HepG2 (cell line): ENCODE results near the gene SHMT1. TPM values are rescaled to one million over a fixed set of nuclear protein-coding genes. Genes with fewer than 3 reads are reported as not detected.

Experiments
- BORCS8-MEF2B ChIP-seq: sonication (generic); formaldehyde crosslinking; IDR thresholded peaks from 2 replicates; pipeline ENCODE4 v1.8.0; 2022; ENCODE audit warnings: mild to moderate bottlenecking, missing genetic modification reagents
- CEBPB ChIP-seq: IDR thresholded peaks from 2 replicates; pipeline ENCODE4 v1.6.1; 2011; ENCODE audit warnings: low read depth, low read length, improper control_type of control experiment, borderline replicate concordance
- CHCHD3 ChIP-seq: sonication (generic); formaldehyde crosslinking; IDR thresholded peaks from 2 replicates; pipeline ENCODE4 v1.8.0; 2022; ENCODE audit warnings: mild to moderate bottlenecking, missing genetic modification reagents, moderate library complexity
- EEA1 ChIP-seq: sonication (generic); formaldehyde crosslinking; IDR thresholded peaks from 2 replicates; pipeline ENCODE4 v1.5.1; 2020; ENCODE audit warnings: mild to moderate bottlenecking, missing genetic modification reagents, borderline replicate concordance
- HIC2 ChIP-seq: sonication (generic); formaldehyde crosslinking; IDR thresholded peaks from 2 replicates; pipeline ENCODE4 v1.9.0; 2022; ENCODE audit warnings: low read depth, missing genetic modification reagents
- HINFP ChIP-seq: sonication (generic); formaldehyde crosslinking; IDR thresholded peaks from 2 replicates; pipeline ENCODE4 v1.4.0; 2020; ENCODE audit warnings: low read depth, mild to moderate bottlenecking, missing genetic modification reagents
- HOXA7 ChIP-seq: sonication (generic); formaldehyde crosslinking; IDR thresholded peaks from 2 replicates; pipeline ENCODE4 v1.8.1; 2022; ENCODE audit warnings: mild to moderate bottlenecking, missing genetic modification reagents, moderate library complexity
- KMT2A ChIP-seq: sonication (generic); formaldehyde crosslinking; IDR thresholded peaks from 2 replicates; pipeline ENCODE4 v1.4.0; 2020; ENCODE audit warnings: missing genetic modification reagents
- NKX3-1 ChIP-seq: sonication (generic); formaldehyde crosslinking; IDR thresholded peaks from 2 replicates; pipeline ENCODE4 v1.5.0; 2020; ENCODE audit warnings: missing genetic modification reagents
- PRMT3 ChIP-seq: sonication (generic); formaldehyde crosslinking; IDR thresholded peaks from 2 replicates; pipeline ENCODE4 v1.8.1; 2022; ENCODE audit warnings: low read depth, mild to moderate bottlenecking, moderate library complexity, missing genetic modification reagents, borderline replicate concordance
- RFX3 ChIP-seq: IDR thresholded peaks from 2 replicates; pipeline ENCODE4 v1.6.1; 2016; ENCODE audit warnings: missing biosample characterization, missing genetic modification reagents
- TBX3 ChIP-seq: fragments of 450-650 bp; IDR thresholded peaks from 2 replicates; pipeline ENCODE4 v1.6.1; 2017; ENCODE audit warnings: antibody characterized with exemption, mild to moderate bottlenecking, inconsistent platforms, borderline replicate concordance
- ZBTB34 ChIP-seq: sonication (generic); formaldehyde crosslinking; IDR thresholded peaks from 2 replicates; pipeline ENCODE4 v1.8.0; 2022; ENCODE audit warnings: mild to moderate bottlenecking, missing genetic modification reagents
- ZFP36L2 ChIP-seq: sonication (generic); formaldehyde crosslinking; IDR thresholded peaks from 2 replicates; pipeline ENCODE4 v1.4.0; 2020; ENCODE audit warnings: missing genetic modification reagents
- ZNF550 ChIP-seq: sonication (generic); formaldehyde crosslinking; IDR thresholded peaks from 2 replicates; pipeline ENCODE4 v1.4.0; 2020; ENCODE audit warnings: mild to moderate bottlenecking, missing genetic modification reagents, borderline replicate concordance
- ZNF652 ChIP-seq: IDR thresholded peaks from 2 replicates; pipeline ENCODE4 v1.6.1; 2016; ENCODE audit warnings: low read depth, borderline replicate concordance
- ZNF766 ChIP-seq: sonication (generic); formaldehyde crosslinking; IDR thresholded peaks from 2 replicates; pipeline ENCODE4 v1.5.0; 2020; ENCODE audit warnings: missing genetic modification reagents, borderline replicate concordance
- ZNF770 ChIP-seq: sonication (generic); formaldehyde crosslinking; IDR thresholded peaks from 2 replicates; pipeline ENCODE4 v1.5.0; 2020; ENCODE audit warnings: mild to moderate bottlenecking, missing genetic modification reagents
- ZSCAN9 ChIP-seq: IDR thresholded peaks from 2 replicates; pipeline ENCODE4 v1.6.1; 2016; ENCODE audit warnings: borderline replicate concordance
- ZUFSP ChIP-seq: sonication (generic); formaldehyde crosslinking; IDR thresholded peaks from 2 replicates; pipeline ENCODE4 v1.9.0; 2021; ENCODE audit warnings: missing genetic modification reagents, mild to moderate bottlenecking, borderline replicate concordance
- polyA plus RNA-seq, 8 experiments: library from polyadenylated mRNA; depleted of rRNA in 3 of 8; stranded (reverse) in 7 of 8; unstranded in 1 of 8; fragments of >200 nt; fragmentation: Illumina TruSeq in 4 of 8; extraction: Trizol in 4 of 8; gene quantifications; 2 replicates each; pipeline versions ENCODE4 v1.2.1 to v1.2.3, GENCODE V29; 2011 to 2016; ENCODE audit warnings: low read depth in 4 of 8, missing spikeins in 1 of 8, mixed read lengths in 1 of 8; ENCODE audit not compliant: insufficient read depth in 1 of 8
- total RNA-seq, 5 experiments: library from RNA; depleted of rRNA; stranded (reverse); fragments of >200 nt; fragmentation: Illumina TruSeq; extraction: Trizol; gene quantifications; 2 replicates each; pipeline ENCODE4 v1.2.3, GENCODE V29; 2016; ENCODE audit warnings: low read depth in 1 of 5

The SHMT1 gene
- total and polyA plus RNA-seq, 2 of the 13 experiments (the other 11 are each of a cell fraction or from before 2014, with no cell fraction given): 21.3 to 48.8 TPM

- TF ChIP-seq ZNF770 (0 out of 2 replicates have a peak, but pooled peaks have one; percentile 28), NKX3-1 (CRISPR knock-in tag) (0 out of 2 replicates have a peak, but pooled peaks have one; percentile 3), ZFP36L2 (CRISPR knock-in tag) (no peak), HINFP (CRISPR knock-in tag) (peak; percentile 69; the same call in 1 of the 2 replicates), TBX3 (peak; percentile 70; the same call in 1 of the 2 replicates), ZNF652 (no peak; the same call in 1 of the 2 replicates), KMT2A (CRISPR knock-in tag) (peak; percentile 85; the same call in 1 of the 2 replicates), CHCHD3 (0 out of 2 replicates have a peak, but pooled peaks have one; percentile 3), HIC2 (CRISPR knock-in tag) (peak; percentile 30; the same call in 1 of the 2 replicates), ZNF766 (CRISPR knock-in tag) (0 out of 2 replicates have a peak, but pooled peaks have one; percentile 62), CEBPB (no peak), BORCS8-MEF2B (CRISPR knock-in tag) (peak; percentile 32; the same call in 1 of the 2 replicates), ZUFSP (no peak), RFX3 (no peak), PRMT3 (peak; percentile 86; the same call in 1 of the 2 replicates), ZBTB34 (CRISPR knock-in tag) (no peak), ZNF550 (CRISPR knock-in tag) (no peak), ZSCAN9 (0 out of 2 replicates have a peak, but pooled peaks have one; percentile 53), EEA1 (CRISPR knock-in tag) (peak; percentile 35; the same call in 1 of the 2 replicates), HOXA7 (no peak)
Measured at GRCh38 chr17:18314731-18315561, 48.4 kb downstream of the SHMT1 start, which contains the start of the genes SMCR8 and TOP3A (continued).
